KMS-11 (cell line): ENCODE results near the gene QRICH2.
"Not testable (repeated sequence)": the region's sequence is repeated elsewhere in the genome, so short reads cannot be mapped to it uniquely, and the experiment has no call there.

Experiments
- H2AFZ ChIP-seq: fragments of 200-600 bp; sonication (generic); 2 replicates; pipeline ENCODE4 v1.6.1; 2016; ENCODE audit warnings: antibody characterized with exemption, mixed run types, low read depth
- H3K27ac ChIP-seq: fragments of 200-600 bp; sonication (generic); 2 replicates; pipeline ENCODE4 v1.6.1; 2016; ENCODE audit warnings: mild to moderate bottlenecking, mixed run types
- H3K27me3 ChIP-seq: fragments of 200-600 bp; sonication (generic); 2 replicates; pipeline ENCODE4 v1.6.1; 2017; ENCODE audit warnings: mild to moderate bottlenecking, low read depth, mixed run types, moderate library complexity; ENCODE audit not compliant: insufficient read depth
- H3K36me3 ChIP-seq: fragments of 200-600 bp; sonication (generic); 2 replicates; pipeline ENCODE4 v1.6.1; 2017; ENCODE audit warnings: mild to moderate bottlenecking, mixed run types; ENCODE audit not compliant: insufficient read depth
- H3K4me1 ChIP-seq: fragments of 200-600 bp; sonication (generic); 2 replicates; pipeline ENCODE4 v1.6.1; 2016; ENCODE audit warnings: mild to moderate bottlenecking, low read depth, mixed run types; ENCODE audit not compliant: poor library complexity, severe bottlenecking
- H3K4me2 ChIP-seq: fragments of 200-600 bp; sonication (generic); 2 replicates; pipeline ENCODE4 v1.7.0; 2016; ENCODE audit warnings: mild to moderate bottlenecking, mixed run types
- H3K4me3 ChIP-seq: fragments of 200-600 bp; sonication (generic); IDR thresholded peaks from 2 replicates; pipeline ENCODE4 v1.6.1; 2017; ENCODE audit warnings: low read depth, low read length, mixed read lengths; ENCODE audit not compliant: insufficient read depth
- H3K79me2 ChIP-seq: fragments of 200-600 bp; sonication (generic); 2 replicates; pipeline ENCODE4 v1.6.1; 2016; ENCODE audit warnings: low read depth, mixed run types; ENCODE audit not compliant: insufficient read depth
- H3K9ac ChIP-seq: fragments of 200-600 bp; sonication (generic); 2 replicates; pipeline ENCODE4 v1.6.1; 2016; ENCODE audit warnings: mild to moderate bottlenecking, mixed run types
- H4K20me1 ChIP-seq: fragments of 200-600 bp; sonication (generic); 2 replicates; pipeline ENCODE4 v1.6.1; 2016; ENCODE audit warnings: mild to moderate bottlenecking, mixed run types; ENCODE audit not compliant: insufficient read depth
- CTCF ChIP-seq: fragments of 200-600 bp; sonication (generic); conservative IDR thresholded peaks from 2 replicates; pipeline ENCODE4 v1.6.1; 2017; ENCODE audit warnings: low read depth, mild to moderate bottlenecking, antibody characterized with exemption, low read length, moderate library complexity, mixed read lengths

Gene QRICH2

DNA sequence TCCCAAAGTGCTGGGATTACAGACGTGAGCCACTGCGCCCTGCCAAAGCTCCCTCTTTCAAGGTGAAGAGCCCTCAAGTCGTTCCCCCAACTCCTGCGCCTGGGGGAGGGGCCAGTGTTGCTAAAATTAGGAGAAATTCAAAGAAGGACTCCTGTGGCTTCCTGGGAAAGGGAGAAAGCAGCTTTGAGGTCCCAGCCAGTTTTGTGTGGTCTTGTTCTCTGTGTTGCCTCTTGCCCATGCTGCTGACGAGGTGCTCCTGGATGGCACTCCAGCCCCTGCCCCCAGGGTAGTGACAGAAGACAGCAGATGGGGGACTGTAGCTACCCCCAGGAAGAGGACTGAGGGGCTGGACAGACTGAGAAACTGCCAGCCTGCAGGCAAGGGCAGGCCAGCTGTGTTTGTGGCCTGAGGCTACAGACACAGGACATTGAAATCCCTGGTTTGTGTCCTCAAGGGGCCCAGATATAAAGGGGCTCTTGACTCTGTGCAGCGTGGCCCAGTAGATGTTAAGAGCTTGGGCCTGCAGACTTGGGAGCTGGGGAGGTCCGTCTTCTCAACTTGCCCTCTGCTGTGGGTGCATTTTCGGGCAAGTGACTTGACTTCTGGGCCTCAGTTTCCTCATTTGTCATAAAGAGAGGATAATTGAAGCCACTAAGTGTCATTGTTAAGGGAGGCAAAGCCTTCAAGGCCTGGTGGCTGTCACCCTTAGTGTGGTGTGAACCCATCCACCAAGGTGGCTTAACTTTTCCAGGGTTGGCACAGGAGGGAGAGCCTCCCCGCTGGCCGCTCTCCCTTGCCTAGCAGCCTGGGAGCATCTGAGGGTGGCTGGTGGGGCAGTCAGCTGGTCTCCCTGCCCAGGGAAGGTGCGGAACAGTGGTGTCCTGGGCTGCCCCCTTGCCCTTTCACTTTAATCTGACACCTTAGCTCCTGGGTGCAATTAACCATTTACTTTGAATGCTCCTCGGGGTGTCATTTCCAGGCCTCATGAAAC, 38.8 kb downstream of the QRICH2 start:
- no peak overlapping the region for H3K4me3 ChIP-seq
- peaks cover 50% of the 10 kb centered on the region for H3K79me2 ChIP-seq
- 0 out of 2 replicates have a peak, but pooled peaks cover 5% of the 10 kb centered on the region for H4K20me1 ChIP-seq
- H3K4me2 ChIP-seq = no peak overlapping the region; the same call in 1 of the 2 replicates
- peak overlapping the region; percentile 19; the same call in 1 of the 2 replicates for H3K27ac ChIP-seq
- no peaks in the 10 kb centered on the region for H3K36me3 ChIP-seq
- no peak overlapping the region for H3K9ac ChIP-seq
- peaks cover 61% of the 10 kb centered on the region for H3K4me1 ChIP-seq
- no peak for TF ChIP-seq CTCF
- H2AFZ ChIP-seq = no peak overlapping the region
- H3K27me3 ChIP-seq = no peaks in the 10 kb centered on the region

DNA sequence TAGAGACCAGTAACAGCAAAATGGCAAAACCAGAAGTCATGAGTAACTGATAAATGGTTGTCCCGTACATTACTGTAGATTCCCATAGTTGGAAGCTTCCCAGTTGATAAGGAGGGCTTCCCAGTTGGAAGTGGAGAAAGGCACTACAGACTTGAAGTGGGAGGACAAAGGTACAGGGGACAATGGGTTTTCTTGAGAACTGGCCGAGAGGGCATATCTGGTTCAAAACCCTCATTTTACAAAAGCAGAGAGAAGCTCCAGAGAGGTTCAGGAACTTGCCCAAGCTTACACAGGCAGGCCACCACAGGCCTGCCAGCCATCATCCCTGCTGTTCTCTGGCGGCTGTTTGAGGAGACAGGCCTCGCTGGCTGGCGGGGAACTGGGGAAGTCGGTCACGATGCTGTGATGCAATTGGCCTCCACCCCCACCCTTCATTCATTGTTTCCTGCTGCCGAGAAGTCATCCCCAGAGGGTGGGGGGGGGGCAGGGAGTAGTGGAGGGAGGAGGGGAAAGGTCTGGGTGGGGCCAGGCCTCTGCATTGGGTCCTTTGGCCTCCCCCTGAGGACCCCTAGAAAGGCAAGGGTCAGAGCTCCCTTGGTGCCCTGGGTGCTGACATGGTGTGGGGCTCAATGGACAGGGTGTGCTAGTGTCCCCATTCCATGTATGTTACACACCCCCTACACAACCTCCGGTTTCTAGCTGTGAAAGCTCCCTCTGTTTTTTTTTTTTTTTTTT, 39.9 kb downstream of the QRICH2 start:
- no peak overlapping the region for H3K9ac ChIP-seq
- H3K27ac ChIP-seq = no peak overlapping the region

DNA sequence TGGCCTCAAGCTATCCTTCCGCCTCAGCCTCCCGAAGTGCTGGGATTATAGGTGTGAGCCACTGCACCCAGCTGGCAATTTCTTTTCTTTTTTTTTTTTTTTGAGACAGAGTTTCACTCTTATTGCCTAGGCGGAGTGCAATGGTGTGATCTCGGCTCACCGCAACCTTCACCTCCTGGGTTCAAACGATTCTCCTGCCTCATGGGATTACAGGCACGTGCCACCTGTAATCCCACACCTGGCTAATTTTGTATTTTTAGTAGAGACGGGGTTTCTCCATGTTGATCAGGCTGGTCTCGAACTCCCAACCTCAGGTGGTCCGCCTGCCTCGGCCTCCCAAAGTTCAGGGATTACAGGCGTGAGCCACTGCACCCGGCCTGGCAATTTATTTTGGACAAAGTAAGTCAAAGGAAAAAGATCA, 40.5 kb downstream of the QRICH2 start:
- Histone ChIP-seq H3K4me2 (peak overlapping the region; percentile 92; the same call in 1 of the 2 replicates), H3K79me2 (peaks cover 50% of the 10 kb centered on the region), H3K4me1 (peaks cover 75% of the 10 kb centered on the region)
- H3K4me3 ChIP-seq, H3K36me3 ChIP-seq, H2AFZ ChIP-seq, H3K9ac ChIP-seq, H4K20me1 ChIP-seq, H3K27ac ChIP-seq, H3K27me3 ChIP-seq: not testable (repeated sequence)

More for the DNA sequence above, 39.9 kb downstream of the QRICH2 start:
- Histone ChIP-seq H3K4me1 (peaks cover 72% of the 10 kb centered on the region), H4K20me1 (0 out of 2 replicates have a peak, but pooled peaks cover 5% of the 10 kb centered on the region), H3K79me2 (peaks cover 50% of the 10 kb centered on the region), H3K36me3 (no peaks in the 10 kb centered on the region), H3K27me3 (no peaks in the 10 kb centered on the region), H3K4me2 (peak overlapping the region; percentile 46; the same call in 1 of the 2 replicates), H2AFZ (no peak overlapping the region), H3K4me3 (no peak overlapping the region)
- no peak for TF ChIP-seq CTCF

- TF ChIP-seq CTCF = no peak
- no peak overlapping the region for H3K4me3 ChIP-seq
- no peaks in the 10 kb centered on the region for H3K36me3 ChIP-seq
- H3K4me2 ChIP-seq = peak overlapping the region; percentile 92
- 0 out of 2 replicates have a peak, but pooled peaks cover 5% of the 10 kb centered on the region for H4K20me1 ChIP-seq
- H3K27ac ChIP-seq = peak overlapping the region; percentile 9; the same call in 1 of the 2 replicates
- peak overlapping the region; percentile 69; the same call in 1 of the 2 replicates for H3K9ac ChIP-seq
- no peaks in the 10 kb centered on the region for H3K27me3 ChIP-seq
- H3K4me1 ChIP-seq = peaks cover 75% of the 10 kb centered on the region
- H2AFZ ChIP-seq = no peak overlapping the region
- peaks cover 50% of the 10 kb centered on the region for H3K79me2 ChIP-seq
These were observed 41.0 kb downstream of the QRICH2 start for GRCh38 chr17:76267051-76267576.
